GM04503 (cell line): ENCODE data around the gene ADGRE2.

Source experiments
- DNase-seq: peaks from one replicate; pipeline ENCODE4 v3.0.0-alpha.2; 2012; ENCODE audit warnings: low read depth

Gene ADGRE2

GRCh38 chr19:14733574-14733973 is 44.8 kb downstream of the ADGRE2 start:
- DNase-seq = no peak

GRCh38 chr19:14732510-14732909 is 45.9 kb downstream of the ADGRE2 start:
- no peak for DNase-seq

- no peak for DNase-seq
Observed at GRCh38 chr19:14731200-14731599, 47.2 kb downstream of the ADGRE2 start.

GRCh38 chr19:14728595-14728994 is 49.8 kb downstream of the ADGRE2 start:
- no peak for DNase-seq

- no peak for DNase-seq
Observed at GRCh38 chr19:14722127-14722526, 56.2 kb downstream of the ADGRE2 start.

GRCh38 chr19:14719162-14719561 is 59.2 kb downstream of the ADGRE2 start:
- DNase-seq = no peak

- DNase-seq = no peak
Observed at GRCh38 chr19:14718522-14719116, 59.7 kb downstream of the ADGRE2 start.

- DNase-seq = no peak
Observed at GRCh38 chr19:14715841-14716240, 62.5 kb downstream of the ADGRE2 start.

GRCh38 chr19:14704450-14704849 is 73.9 kb downstream of the ADGRE2 start:
- DNase-seq = no peak

- DNase-seq = no peak
Observed at GRCh38 chr19:14703833-14704232, 74.5 kb downstream of the ADGRE2 start.

GRCh38 chr19:14700711-14701375 is 77.5 kb downstream of the ADGRE2 start:
- no peak for DNase-seq

GRCh38 chr19:14699641-14700040 is 78.7 kb downstream of the ADGRE2 start:
- no peak for DNase-seq

- no peak for DNase-seq
Observed at GRCh38 chr19:14695471-14695870, 82.9 kb downstream of the ADGRE2 start.

GRCh38 chr19:14694641-14695266 is 83.6 kb downstream of the ADGRE2 start:
- DNase-seq = no peak

- DNase-seq = peak; percentile 24
Observed at GRCh38 chr19:14689598-14690503, 88.5 kb downstream of the ADGRE2 start, which contains the start of gene ZNF333. ZNF333 (plus strand) TSS chr19:14690048; CDS start chr19:14693492, 3,444 bp downstream.

GRCh38 chr19:14686411-14686810 is 91.9 kb downstream of the ADGRE2 start:
- no peak for DNase-seq

GRCh38 chr19:14683439-14683838 is 94.9 kb downstream of the ADGRE2 start:
- DNase-seq = no peak
